AG10803 (cell line): ENCODE results near the gene NOS1AP.

Experiments used
- DNase-seq: peaks from one replicate; pipeline ENCODE4 v3.0.0; 2010; ENCODE audit warnings: low read depth
- H3K4me3 ChIP-seq: 2 replicates; pipeline ENCODE4 v1.5.1; 2011; ENCODE audit warnings: mild to moderate bottlenecking, low read length, control low read depth
- CTCF ChIP-seq: conservative IDR thresholded peaks from 2 replicates; pipeline ENCODE4 v1.5.1; 2011; ENCODE audit warnings: mild to moderate bottlenecking, low read length, control low read depth, inconsistent platforms

NOS1AP gene

GRCh38 chr1:162068301-162068700 is 1.2 kb upstream of the NOS1AP start:
- DNase-seq, result no peak
- no peak for TF ChIP-seq CTCF
- H3K4me3 ChIP-seq, result no peak overlapping the region

DNA sequence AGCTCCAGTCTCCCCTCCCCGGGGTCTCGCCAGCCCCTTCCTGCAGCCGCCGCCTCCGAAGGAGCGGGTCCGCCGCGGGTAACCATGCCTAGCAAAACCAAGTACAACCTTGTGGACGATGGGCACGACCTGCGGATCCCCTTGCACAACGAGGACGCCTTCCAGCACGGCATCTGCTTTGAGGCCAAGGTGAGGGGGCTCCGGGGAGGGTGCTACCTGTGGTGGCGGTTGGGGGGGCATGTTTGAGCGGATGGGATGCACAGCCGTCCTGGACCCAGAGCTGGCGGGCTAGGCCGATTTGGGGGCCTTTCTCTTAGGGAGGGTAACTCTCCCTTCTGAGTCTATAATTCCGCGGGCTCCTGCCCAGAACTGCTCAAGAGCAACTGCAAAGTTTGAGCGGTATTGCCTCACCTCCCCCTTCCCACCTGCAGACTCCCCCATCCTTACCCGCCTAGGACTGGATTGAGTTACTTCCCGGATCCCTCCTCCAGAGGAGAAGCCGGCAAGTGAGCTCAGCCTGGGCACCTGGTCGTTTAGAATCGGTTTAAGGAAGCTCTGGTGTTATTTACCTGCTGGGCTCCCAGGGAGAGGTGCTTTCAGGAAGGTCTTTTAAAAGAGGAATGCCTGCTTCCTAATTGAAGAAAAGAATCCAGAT is 730 bp downstream of the NOS1AP start:
- no peak for DNase-seq
- peak overlapping the region; percentile 38 for H3K4me3 ChIP-seq

GRCh38 chr1:162070825-162071224 is 1.3 kb downstream of the NOS1AP start:
- no peak for DNase-seq
- no peak overlapping the region for H3K4me3 ChIP-seq
- no peak for TF ChIP-seq CTCF

More for the DNA sequence above, 730 bp downstream of the NOS1AP start:
- no peak for TF ChIP-seq CTCF

GRCh38 chr1:162072740-162073139 is 3.2 kb downstream of the NOS1AP start:
- no peak overlapping the region for H3K4me3 ChIP-seq
- TF ChIP-seq CTCF, result no peak
- no peak for DNase-seq

GRCh38 chr1:162074276-162075005 is 5.0 kb downstream of the NOS1AP start:
- DNase-seq, result no peak
- no peak overlapping the region for H3K4me3 ChIP-seq
- no peak for TF ChIP-seq CTCF

DNA sequence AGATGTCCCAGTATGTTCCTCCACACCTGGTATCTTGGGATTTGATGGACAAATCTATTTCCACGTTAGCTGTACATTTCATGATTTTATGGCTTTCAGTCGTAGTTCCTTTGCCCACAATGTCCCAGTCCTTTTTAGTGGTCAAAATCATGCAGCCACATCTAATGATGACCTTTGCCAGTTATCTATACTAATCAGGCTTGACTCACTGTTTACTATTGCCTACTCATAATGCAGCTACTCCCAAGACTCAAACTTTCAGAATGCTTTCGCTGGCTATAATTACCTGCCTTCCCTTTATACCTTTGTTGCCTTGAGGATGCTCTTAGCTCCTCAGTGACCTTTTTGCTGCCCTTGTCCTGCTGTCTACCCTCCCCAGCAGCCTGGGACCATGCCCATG is 6.4 kb downstream of the NOS1AP start:
- H3K4me3 ChIP-seq, result no peak overlapping the region
- TF ChIP-seq CTCF, result no peak
- no peak for DNase-seq
